CD4-positive, alpha-beta T cell treated with Interleukin-21 for 1 hour (primary cell): ENCODE measurements around the gene USO1.

Experiments
- DNase-seq: peaks from one replicate; pipeline ENCODE4 v3.0.0-alpha.2; 2020

Gene USO1

DNA sequence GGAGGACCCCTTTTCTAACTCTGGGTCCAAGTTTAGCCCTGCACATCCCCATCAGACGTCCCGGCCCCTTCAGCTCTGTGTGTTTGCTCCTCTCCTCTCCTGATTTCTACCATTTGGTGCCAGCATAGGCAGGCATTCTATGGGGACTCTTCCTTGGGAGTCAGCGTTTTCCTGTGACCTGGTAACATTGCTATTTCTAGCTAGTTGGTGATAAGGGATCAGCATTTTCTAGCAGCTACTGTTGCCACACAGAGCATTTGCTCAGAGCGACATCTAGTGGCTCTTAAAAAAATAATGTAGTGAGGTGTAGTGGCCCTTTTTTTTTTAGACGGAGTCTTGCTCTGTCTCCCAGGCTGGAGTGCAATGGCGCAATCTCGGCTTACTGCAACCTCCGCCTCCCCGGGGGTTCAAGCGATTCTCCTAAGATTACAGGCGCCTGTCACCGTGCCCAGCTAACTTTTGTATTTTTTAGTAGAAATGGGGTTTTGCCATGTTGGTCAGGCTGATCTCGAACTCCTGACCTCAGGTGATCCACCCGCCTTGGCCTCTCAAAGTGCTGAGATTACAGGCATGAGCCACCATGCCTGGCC, 123.9 kb downstream of the USO1 start:
- DNase-seq, result peak; percentile 61

DNA sequence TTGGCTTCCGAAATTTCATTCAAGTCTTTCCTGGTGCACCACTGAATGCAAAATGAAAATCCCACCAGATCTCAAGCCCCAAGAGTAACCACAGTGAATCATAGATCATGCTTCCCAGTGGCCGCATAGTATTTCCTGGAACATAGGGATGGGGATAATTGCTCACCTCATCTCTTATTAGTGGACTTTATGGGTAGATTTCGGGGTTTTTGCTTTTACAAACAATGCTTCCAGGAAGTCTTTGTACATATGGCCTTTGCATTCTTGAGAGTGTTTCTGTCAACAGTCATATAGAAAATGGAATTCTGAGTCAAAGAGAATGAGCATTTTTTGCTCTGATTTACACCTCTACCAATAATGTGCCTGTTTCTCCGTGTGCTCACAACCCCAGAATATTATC, 124.5 kb downstream of the USO1 start:
- DNase-seq, result no peak

DNA sequence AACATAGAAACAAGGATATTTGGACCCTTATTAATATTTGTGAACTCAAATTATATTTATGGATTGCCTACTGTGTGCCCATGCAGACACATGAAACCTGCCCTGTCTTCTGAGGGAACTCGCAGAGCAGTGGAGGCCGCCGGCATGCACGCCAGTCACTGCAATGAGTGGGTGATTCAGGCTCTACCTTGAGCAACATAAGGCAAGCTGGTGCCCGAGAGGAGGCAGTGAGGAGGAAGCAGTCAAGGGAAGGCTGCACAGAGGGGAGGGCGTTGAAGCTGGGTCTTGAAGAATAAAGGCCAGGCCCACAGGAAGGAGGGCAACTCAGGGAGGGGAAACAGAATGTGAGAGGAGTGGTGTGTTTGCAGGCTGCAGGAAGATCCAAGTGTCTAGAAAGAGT, 125.1 kb downstream of the USO1 start:
- DNase-seq, result no peak

DNA sequence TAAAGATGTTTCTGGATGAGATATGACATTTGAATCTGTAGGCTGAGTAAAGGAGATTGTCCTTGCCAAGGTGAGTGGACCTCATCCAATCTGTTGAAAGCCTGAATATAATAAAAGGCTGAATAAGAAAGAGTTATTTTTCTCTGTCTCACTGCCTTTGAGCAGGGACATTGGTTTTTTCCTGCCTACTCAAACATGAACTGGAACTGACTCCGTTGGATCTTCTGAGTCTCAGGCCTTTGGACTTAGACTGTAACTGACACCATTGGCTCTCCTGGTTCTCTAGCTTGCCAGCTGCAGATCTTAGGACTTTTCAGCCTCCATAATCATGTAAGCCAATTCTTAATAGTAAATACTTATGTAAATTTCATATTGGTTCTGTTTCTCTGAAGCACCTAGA, 134.3 kb downstream of the USO1 start:
- no peak for DNase-seq

DNA sequence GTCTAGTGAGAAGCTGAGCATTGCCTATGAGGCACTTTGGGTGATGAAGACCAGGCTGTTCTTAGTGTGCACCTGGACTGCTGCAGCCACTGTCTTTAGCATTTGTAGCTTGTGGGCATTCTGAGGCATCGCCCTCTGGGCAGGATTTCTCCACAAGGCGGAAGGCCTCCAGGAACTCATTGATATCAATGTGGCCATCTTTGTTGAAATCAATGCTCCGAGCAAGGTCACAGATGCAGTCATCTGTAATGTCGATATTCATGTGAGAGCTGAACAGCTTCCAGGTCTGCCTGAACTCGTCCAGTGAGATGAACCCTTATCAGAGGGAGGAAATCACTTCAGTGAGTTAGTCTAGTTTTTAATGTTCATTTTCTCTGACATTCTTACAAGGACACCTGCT, 136.2 kb downstream of the USO1 start:
- DNase-seq, result no peak
